H1 (cell line): ENCODE results near the gene ADD1. TPM values are rescaled to one million over a fixed set of nuclear protein-coding genes. Genes with fewer than 3 reads are reported as not detected.

Source experiments
- EGR1 ChIP-seq: IDR thresholded peaks from 2 replicates; pipeline ENCODE4 v1.6.1; 2011; ENCODE audit warnings: low read depth, low read length, borderline replicate concordance
- NRF1 ChIP-seq: IDR thresholded peaks from 2 replicates; pipeline ENCODE4 v1.6.1; 2011; ENCODE audit warnings: mild to moderate bottlenecking, low read depth, low read length, improper control_type of control experiment
- RNF2 ChIP-seq: fragments of 200-900, 300-1000 bp; sonication (generic); IDR thresholded peaks from 2 replicates; pipeline ENCODE4 v1.7.1; 2016; ENCODE audit warnings: borderline replicate concordance, low read depth, mild to moderate bottlenecking, antibody characterized with exemption, low read length; ENCODE audit not compliant: poor library complexity, severe bottlenecking; ENCODE audit errors: missing control alignments
- SAP30 ChIP-seq: fragments of 300-600 bp; sonication (generic); IDR thresholded peaks from 2 replicates; pipeline ENCODE4 v1.7.1; 2012; ENCODE audit warnings: low read length, moderate library complexity, mild to moderate bottlenecking, inconsistent platforms; ENCODE audit not compliant: insufficient read depth, insufficient replicate concordance
- SIN3A ChIP-seq, 2 experiments: IDR thresholded peaks in 1 of 2; conservative IDR thresholded peaks in 1 of 2; 2 replicates each; pipeline ENCODE4 v1.6.1; 2011 to 2012; ENCODE audit warnings: low read length in 2 of 2, improper control_type of control experiment in 1 of 2, low read depth in 1 of 2, mild to moderate bottlenecking in 1 of 2
- USF2 ChIP-seq: IDR thresholded peaks from 2 replicates; pipeline ENCODE4 v1.6.1; 2011; ENCODE audit warnings: low read length, improper control_type of control experiment
- polyA plus RNA-seq, 7 experiments: library from polyadenylated mRNA; depleted of rRNA in 3 of 7; stranded (reverse) in 5 of 7; unstranded in 2 of 7; fragments of >200 nt in 5 of 7; fragments of 200-250 nt in 2 of 7; gene quantifications; 1 replicate in 5 of 7; 2 replicates in 1 of 7; 4 replicates in 1 of 7; pipeline versions ENCODE4 v1.2.1 to v1.2.3, GENCODE V29; 2011 to 2013; ENCODE audit warnings: missing spikeins in 2 of 7, mixed read lengths in 2 of 7
- total RNA-seq: library from RNA; stranded (reverse); fragmentation: NEBNext Ultra II Directional; extraction: Animal tissue kit (Norgen Biotek cat#: 25700); gene quantifications from 2 replicates; pipeline ENCODE4 v1.2.1, GENCODE V29; 2021

Gene ADD1
- total and polyA plus RNA-seq, 2 of the 8 experiments (the other 6 are each of a cell fraction or from before 2014, with no cell fraction given) = 113 to 143 TPM

- TF ChIP-seq NRF1 (no peak), SAP30 (no peak), EGR1 (no peak), USF2 (no peak), SIN3A (conservative IDR thresholded peaks at IDR 0.05 in 1 of 2, IDR thresholded peaks at IDR 0.05 in 1 of 2; ENCODE audit: low read depth in 1 of 2, low read length in 2 of 2) (no peak), RNF2 (no peak)
Measured at GRCh38 chr4:2846172-2846571, 2.5 kb downstream of the ADD1 start (continued).
